GM18868 (cell line): ENCODE results near the gene RALBP1.

Experiments used
- ATAC-seq: cut with Tn5 transposase; IDR thresholded peaks from one replicate; pipeline ENCODE4 v1.9.1; 2021; ENCODE audit warnings: mild to moderate bottlenecking, moderate library complexity; ENCODE audit not compliant: unreplicated experiment

Gene RALBP1

DNA sequence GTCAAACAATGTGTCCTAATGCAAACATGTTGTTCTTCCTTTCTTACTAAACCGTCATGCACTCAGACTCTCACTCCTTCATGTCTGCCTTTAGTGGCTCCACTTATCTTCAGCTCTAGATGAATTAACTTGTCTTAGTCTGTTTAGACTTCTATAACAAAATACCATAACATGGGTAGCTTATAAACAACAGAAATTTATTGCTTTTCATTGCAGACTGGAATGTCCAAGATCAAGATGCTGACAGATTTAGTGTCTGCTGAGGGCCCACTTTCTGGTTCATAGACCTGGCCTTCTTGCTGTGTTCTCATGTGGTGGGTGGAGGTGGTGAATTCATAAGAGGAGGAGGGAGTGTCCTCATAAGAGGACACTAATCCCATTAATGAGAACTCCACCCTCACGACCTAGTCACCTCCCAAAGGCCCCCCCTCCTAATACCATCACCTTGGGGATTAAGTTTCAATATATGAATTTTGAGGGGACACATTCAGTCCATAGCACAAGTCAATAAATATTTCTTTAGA lies 32.3 kb downstream of the RALBP1 start:
- ATAC-seq: no peak

DNA sequence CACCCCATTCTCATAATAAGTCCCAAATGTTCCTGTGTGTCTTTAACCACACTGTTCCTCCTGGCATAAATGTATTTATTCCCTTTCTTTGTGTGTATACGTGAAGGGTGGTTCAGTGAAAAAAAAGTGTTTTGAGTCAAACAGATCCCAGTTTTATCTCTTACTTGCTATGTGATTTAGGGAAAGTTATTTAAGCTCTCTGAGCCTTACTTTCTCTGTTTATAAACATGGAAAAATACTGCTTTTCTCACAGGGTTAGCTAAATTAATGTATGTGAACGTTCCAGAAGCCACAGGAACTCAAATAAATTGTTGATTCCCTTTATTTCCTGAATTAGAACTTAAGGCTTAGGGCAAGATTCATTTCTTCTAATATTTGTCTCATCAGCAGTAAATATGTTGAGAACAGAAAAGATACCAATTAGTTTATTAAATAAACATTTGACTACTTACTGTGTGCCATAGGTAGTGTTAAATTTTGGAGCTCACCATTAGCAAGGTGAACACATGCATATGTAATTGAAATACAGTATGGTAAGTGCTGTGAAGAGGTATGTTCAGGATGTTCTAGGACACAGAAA lies 33.2 kb downstream of the RALBP1 start:
- no peak for ATAC-seq

DNA sequence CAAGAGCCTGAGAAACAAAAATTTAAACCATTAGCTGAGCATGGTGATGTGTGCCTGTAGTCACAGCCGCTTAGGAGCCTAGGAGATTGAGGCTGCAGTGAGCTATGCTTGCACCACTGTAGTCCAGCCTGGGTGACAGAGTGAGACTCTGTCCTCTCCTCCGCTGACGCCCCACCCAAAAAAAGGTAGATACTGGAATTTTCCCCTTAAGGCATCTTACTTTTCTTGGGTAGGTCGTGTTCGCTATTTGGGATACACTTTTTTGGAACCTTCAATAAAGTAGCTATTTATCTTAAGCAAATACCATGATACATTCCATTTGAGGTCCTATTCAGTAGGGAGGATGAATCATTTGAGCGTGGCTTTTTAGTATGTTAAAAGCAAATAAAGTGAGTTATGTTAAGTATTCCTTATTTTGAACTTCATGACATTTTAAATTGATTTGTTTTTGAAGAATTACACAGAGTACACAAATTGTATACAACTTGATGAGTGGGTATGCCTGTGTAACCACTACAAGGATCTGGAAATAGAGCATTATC lies 38.7 kb downstream of the RALBP1 start:
- ATAC-seq: no peak

- no peak for ATAC-seq
These were observed 41.2 kb downstream of the RALBP1 start for GRCh38 chr18:9516437-9517064.

DNA sequence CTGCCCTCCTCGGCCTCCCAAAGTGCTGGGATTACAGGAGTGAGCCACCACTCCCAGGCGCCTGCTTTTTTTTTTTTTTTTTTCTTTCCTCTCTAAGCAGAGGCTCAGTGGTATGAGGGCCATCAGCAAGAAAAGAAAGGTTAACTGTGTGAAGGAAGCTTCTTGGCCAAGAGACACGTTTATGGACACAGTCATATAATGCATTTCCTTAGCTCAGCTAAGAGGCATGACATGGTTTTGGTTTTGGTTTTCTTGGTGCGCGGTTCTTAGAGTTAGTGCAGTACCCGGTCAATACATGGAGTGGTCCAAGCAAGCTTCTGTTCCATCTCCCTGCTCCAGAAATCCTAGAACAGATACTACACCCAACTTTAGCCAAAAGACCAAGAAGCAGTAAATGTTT lies 42.6 kb downstream of the RALBP1 start:
- no peak for ATAC-seq

- no peak for ATAC-seq
These were observed 44.1 kb downstream of the RALBP1 start for GRCh38 chr18:9519399-9519798.

DNA sequence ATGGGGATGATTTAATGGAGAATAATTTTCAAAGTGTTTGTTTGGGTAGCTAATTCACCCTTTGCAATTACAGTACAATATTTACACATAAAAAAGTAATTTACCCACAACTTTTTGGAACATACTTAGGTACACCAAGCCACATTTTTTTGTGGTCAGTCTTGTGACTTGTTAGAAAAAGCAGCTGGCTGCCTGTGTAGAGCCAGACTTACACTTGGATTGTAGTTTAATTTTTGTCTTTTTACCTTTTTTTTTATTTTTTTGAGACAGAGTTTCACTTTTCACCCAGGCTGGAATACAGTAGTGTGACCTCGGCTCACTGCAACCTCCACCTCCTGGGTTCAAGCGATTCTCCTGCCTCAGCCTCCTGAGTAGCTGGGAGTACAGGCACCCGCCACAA lies 45.4 kb downstream of the RALBP1 start:
- ATAC-seq: no peak

- no peak for ATAC-seq
These were observed 46.5 kb downstream of the RALBP1 start for GRCh38 chr18:9521770-9522169.

DNA sequence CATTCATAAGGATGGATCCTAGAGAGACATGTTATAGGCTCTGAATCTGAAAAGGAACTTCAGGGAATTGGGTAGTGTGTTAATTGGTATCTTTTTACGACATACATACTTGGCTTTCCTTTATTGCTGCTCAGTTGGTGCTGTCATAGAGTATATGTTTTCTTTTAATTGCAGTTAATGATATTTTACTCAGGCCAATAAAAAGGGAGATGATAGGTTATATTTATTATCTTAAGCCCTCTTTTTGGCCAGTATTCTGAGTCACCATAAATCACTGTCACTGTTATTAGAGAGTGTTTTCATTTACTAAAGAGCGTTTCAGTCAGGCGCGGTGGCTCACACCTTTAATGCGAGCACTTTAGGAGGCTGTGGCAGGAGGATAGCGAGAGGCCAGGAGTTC lies 47.6 kb downstream of the RALBP1 start:
- no peak for ATAC-seq

DNA sequence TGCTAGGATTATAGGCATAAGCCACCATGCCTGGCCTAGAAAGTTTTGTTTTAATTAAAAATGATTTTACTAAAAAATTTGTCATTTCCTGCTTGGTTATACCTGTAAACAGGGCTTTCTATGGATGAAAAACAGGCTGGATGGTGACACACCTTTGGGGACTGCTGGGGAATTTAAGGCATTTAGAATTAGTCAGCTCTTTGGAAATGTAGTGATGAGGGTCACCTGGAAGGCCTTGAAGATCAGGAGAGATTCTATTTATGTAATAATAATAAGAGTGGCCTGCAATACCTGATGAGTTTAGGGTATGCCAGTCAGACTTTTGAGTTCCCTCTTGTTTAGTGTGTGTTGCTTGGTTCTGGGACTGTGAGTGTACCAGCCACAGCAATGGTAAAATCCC lies 51.1 kb downstream of the RALBP1 start:
- ATAC-seq: no peak

DNA sequence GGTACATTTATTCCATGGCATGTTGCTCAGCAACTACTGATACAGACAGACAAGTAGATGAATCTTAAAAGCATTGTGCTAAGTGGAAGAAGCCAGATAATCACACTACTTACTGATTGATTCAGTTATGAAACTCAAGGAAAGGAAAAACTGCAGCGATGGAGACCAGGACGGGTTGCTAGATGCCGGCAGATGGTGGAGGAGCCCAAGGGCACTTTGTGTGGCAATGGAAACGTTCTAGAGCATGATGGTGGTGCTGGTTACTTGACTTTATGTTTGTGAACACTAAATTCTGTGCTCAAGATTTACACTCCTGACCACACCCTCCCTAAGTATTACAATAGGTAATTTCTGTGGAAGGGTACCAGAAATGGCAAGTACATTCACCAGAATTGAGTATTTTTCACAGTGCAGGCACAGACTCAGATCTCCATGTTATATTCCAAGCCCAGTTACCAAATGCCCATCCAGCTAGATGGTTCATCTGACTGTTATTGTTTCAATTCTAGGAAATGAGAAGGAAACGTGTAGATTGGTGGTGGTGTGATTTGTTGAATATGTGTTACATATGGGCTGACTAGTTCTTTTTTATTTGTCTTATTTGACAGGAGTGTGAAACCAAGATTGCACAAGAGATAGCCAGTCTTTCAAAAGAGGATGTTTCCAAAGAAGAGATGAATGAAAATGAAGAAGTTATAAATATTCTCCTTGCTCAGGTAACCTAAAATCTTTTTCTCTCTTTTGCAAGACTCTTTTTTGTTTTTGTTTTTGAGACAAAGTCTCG lies 55.1 kb downstream of the RALBP1 start:
- no peak for ATAC-seq

DNA sequence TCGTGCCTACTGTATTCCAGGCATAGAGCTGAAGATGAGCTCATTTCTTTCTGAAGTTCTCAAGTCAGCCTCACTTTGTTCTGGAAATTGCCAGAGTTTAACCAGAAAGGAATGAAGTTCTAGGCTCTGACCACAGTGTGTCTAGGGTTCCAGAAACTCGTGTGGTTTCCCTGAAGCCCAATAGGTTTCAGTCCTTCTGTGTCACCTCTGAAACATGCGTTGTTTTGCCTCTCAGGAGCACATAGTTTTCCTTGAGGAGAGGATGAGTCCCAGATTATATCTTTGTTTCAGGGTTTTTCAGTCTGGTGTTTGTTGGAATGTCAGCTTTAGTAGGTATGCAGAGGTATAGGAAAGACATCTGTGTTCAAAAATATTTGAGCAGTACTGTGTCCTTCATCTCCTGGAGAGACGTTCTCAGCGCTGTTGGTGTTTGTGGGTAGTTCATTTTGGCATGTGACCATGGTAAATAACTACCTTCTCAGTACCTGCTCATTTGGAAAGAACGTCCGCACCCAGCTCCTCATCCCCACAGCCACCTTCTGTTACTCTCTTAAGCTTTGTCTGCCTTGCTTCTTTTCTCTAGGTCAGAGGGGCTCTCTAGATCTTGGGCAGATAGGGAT lies 56.6 kb downstream of the RALBP1 start:
- no peak for ATAC-seq

GRCh38 chr18:9534844-9535243 lies 59.5 kb downstream of the RALBP1 start:
- no peak for ATAC-seq

DNA sequence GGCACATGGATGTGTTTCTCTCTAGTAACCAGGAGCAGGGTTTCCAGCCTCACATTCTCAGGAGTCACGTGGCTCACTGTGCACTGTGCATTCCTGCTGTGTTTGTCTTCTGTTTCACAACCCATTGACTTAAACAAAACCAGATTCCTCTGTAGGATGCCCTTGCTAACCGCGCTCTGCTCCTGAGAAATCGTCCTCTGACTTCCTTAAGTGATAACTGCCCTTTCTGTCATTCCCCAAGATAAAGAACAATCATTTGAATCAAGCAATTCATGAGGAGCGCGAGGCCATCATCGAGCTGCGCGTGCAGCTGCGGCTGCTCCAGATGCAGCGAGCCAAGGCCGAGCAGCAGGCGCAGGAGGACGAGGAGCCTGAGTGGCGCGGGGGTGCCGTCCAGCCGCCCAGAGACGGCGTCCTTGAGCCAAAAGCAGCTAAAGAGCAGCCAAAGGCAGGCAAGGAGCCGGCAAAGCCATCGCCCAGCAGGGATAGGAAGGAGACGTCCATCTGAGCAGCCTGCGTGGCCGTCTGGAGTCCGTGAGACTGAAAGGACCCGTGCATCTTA lies 60.2 kb downstream of the RALBP1 start:
- ATAC-seq: no peak

GRCh38 chr18:9536354-9537152 lies 61.2 kb downstream of the RALBP1 start:
- no peak for ATAC-seq

GRCh38 chr18:9537677-9538076 lies 62.4 kb downstream of the RALBP1 start:
- no peak for ATAC-seq

- ATAC-seq: no peak
These were observed 64.0 kb downstream of the RALBP1 start for GRCh38 chr18:9539283-9539682.

- ATAC-seq: no peak
These were observed 64.6 kb downstream of the RALBP1 start for GRCh38 chr18:9539938-9540337.

DNA sequence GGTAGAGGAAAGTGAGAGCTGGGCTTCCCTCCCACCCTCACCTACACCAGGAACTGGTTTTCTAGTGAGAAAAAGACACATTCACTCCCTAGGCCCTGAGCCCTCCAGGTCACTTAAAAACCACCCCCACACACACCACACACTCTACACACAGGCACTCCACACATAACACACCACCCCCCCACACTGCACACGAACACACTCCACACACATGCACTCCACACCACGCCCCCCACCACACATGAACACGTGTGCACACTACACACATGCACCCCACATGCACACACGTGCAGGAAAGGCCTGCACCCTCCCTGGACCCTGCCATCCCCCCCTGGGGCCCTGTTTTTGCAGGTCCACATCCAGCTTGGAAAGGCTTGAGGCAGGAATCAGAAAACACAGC lies 67.6 kb downstream of the RALBP1 start:
- ATAC-seq: no peak

- ATAC-seq: no peak
These were observed 69.7 kb downstream of the RALBP1 start for GRCh38 chr18:9545029-9545428.
